ENCODE data around the gene KRT86.

DNA sequence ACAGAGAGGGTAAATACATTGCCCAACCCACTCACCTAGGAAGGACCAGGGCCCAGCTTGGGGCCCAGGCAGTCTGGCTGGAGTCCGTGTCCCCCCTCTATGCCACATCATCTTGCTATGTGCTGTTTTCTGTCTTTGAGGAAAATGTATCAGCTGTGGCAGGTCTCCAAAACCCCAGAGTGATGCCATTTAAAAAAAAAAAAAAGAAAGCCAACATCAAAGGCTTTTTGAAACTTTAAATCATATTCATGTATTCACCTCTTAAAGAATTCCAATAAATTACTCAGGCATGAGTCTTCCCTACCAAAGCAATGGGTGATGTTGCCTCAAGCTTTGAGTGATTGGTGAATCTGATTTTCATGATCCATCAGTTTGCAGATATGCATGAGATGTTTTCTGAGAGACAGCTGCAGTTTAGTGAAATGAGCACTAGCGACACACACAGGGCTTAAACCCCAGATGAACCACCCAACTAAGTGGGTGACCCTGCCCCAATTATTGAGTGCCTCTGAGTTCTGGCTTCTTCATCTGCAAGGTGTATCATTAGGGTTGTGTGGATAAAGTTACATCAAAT is 10.8 kb downstream of the KRT86 start:
- TF ChIP-seq EZH2phosphoT487 (IDR thresholded peaks at IDR 0.05; ENCODE audit: insufficient read depth, low read depth) (0 out of 2 replicates have a peak, but pooled peaks have one; percentile 35), EZH2 (IDR thresholded peaks at IDR 0.05; ENCODE audit: insufficient read depth, poor library complexity, severe bottlenecking) (no peak)
